IMR-90 (cell line): ENCODE measurements around the gene FAM180A. TPM values are rescaled to one million over a fixed set of nuclear protein-coding genes. Genes with fewer than 3 reads are reported as not detected.

Experiments
- ATAC-seq: fragments of 200-7000 bp; cut with Tn5 transposase; 2 replicates; pipeline ENCODE4 v1.9.1; 2020; ENCODE audit warnings: low read depth, mild to moderate bottlenecking, moderate library complexity
- BruUV-seq: library from RNA; stranded (reverse); fragments of 400-500 nt; replicated peaks from 2 replicates; lab custom pipeline; 2021; lab: Mats Ljungman, UMichigan
- CTCF ChIA-PET: fragments of 300-600 bp; formaldehyde crosslinking; extraction: SDS; loops from one replicate; lab custom pipeline; 2021; ENCODE audit warnings: antibody characterized with exemption; lab: Yijun Ruan, JAX
- POLR2A ChIA-PET: fragments of 300-600 bp; sonication (Branson Sonifier 250); formaldehyde crosslinking; loops from one replicate; lab custom pipeline; 2022; ENCODE audit warnings: antibody characterized with exemption; ENCODE audit not compliant: unreplicated experiment; lab: Charles Lee
- DNase-seq: peaks from one replicate; pipeline ENCODE4 v3.0.0; 2013
- H2AFZ ChIP-seq: replicated peaks from 2 replicates; pipeline ENCODE3; 2013; ENCODE audit warnings: low read length, mild to moderate bottlenecking; ENCODE audit not compliant: poor library complexity
- H2AK5ac ChIP-seq: 2 replicates; pipeline ENCODE4 v1.6.1; 2013; ENCODE audit warnings: low read depth, low read length, inconsistent platforms
- H2AK9ac ChIP-seq: replicated peaks from 2 replicates; pipeline ENCODE3; 2013; ENCODE audit warnings: mild to moderate bottlenecking, low read depth, low read length, moderate library complexity; ENCODE audit not compliant: poor library complexity
- H2BK120ac ChIP-seq: 2 replicates; pipeline ENCODE4 v1.6.1; 2013; ENCODE audit warnings: low read depth, low read length, inconsistent platforms
- H2BK15ac ChIP-seq: 3 replicates; pipeline ENCODE4 v1.6.1; 2013; ENCODE audit warnings: low read depth, low read length, inconsistent platforms
- H2BK20ac ChIP-seq: 2 replicates; pipeline ENCODE4 v1.6.1; 2013; ENCODE audit warnings: low read depth, mild to moderate bottlenecking, inconsistent platforms, low read length, moderate library complexity
- H2BK5ac ChIP-seq: 2 replicates; pipeline ENCODE4 v1.6.1; 2013; ENCODE audit warnings: mild to moderate bottlenecking, low read depth, low read length, inconsistent platforms; ENCODE audit not compliant: poor library complexity, severe bottlenecking
- H3K14ac ChIP-seq: replicated peaks from 2 replicates; pipeline ENCODE4 v1.6.1; 2013; ENCODE audit warnings: low read depth, low read length, inconsistent platforms
- H3K18ac ChIP-seq: 2 replicates; pipeline ENCODE4 v1.6.1; 2013; ENCODE audit warnings: low read depth, low read length, control low read depth
- H3K23ac ChIP-seq: 2 replicates; pipeline ENCODE4 v1.6.1; 2013; ENCODE audit warnings: low read depth, low read length, inconsistent platforms
- H3K27ac ChIP-seq: 2 replicates; pipeline ENCODE4 v1.5.1; 2013; ENCODE audit warnings: mild to moderate bottlenecking, control low read depth, low read length; ENCODE audit not compliant: insufficient read depth
- H3K27me3 ChIP-seq: 2 replicates; pipeline ENCODE4 v1.6.1; 2013; ENCODE audit warnings: low read length; ENCODE audit not compliant: control insufficient read depth, insufficient read depth
- H3K36me3 ChIP-seq: 2 replicates; pipeline ENCODE4 v1.6.1; 2013; ENCODE audit warnings: low read length, mixed read lengths; ENCODE audit not compliant: control insufficient read depth, insufficient read depth
- H3K4ac ChIP-seq: 2 replicates; pipeline ENCODE4 v1.6.1; 2013; ENCODE audit warnings: low read depth, low read length, inconsistent platforms
- H3K4me1 ChIP-seq: 2 replicates; pipeline ENCODE4 v1.6.1; 2013; ENCODE audit warnings: low read length, mixed read lengths; ENCODE audit not compliant: control insufficient read depth, insufficient read depth
- H3K4me2 ChIP-seq: 2 replicates; pipeline ENCODE4 v1.6.1; 2013; ENCODE audit warnings: low read depth, mild to moderate bottlenecking, control low read depth, low read length, moderate library complexity
- H3K4me3 ChIP-seq: 2 replicates; pipeline ENCODE4 v1.5.1; 2013; ENCODE audit warnings: low read depth, mild to moderate bottlenecking, control low read depth, low read length, moderate library complexity; ENCODE audit not compliant: insufficient read depth
- H3K56ac ChIP-seq: 2 replicates; pipeline ENCODE4 v1.6.1; 2013; ENCODE audit warnings: low read length, inconsistent platforms; ENCODE audit not compliant: insufficient read depth; ENCODE audit errors: extremely low read depth
- H3K79me1 ChIP-seq, 2 experiments: 2 replicates each; pipeline ENCODE4 v1.6.1; 2013; ENCODE audit warnings: low read length in 2 of 2, inconsistent platforms in 1 of 2, low read depth in 1 of 2
- H3K9ac ChIP-seq: 2 replicates; pipeline ENCODE4 v1.6.1; 2013; ENCODE audit warnings: low read depth, low read length, control low read depth
- H3K9me1 ChIP-seq: 2 replicates; pipeline ENCODE4 v1.6.1; 2013; ENCODE audit warnings: low read length, inconsistent platforms; ENCODE audit not compliant: insufficient read depth
- H3K9me3 ChIP-seq: 2 replicates; pipeline ENCODE4 v1.6.1; 2013; ENCODE audit warnings: low read length; ENCODE audit not compliant: control insufficient read depth, insufficient read depth
- H4K20me1 ChIP-seq: 2 replicates; pipeline ENCODE4 v1.6.1; 2013; ENCODE audit warnings: low read length, inconsistent platforms; ENCODE audit not compliant: insufficient read depth
- H4K5ac ChIP-seq: 2 replicates; pipeline ENCODE4 v1.6.1; 2013; ENCODE audit warnings: mild to moderate bottlenecking, low read depth, low read length, control low read depth
- H4K8ac ChIP-seq, 2 experiments: 2 replicates each; pipeline ENCODE4 v1.6.1; 2013; ENCODE audit warnings: low read depth in 2 of 2, low read length in 2 of 2, control low read depth in 1 of 2, inconsistent platforms in 1 of 2
- H4K91ac ChIP-seq: 2 replicates; pipeline ENCODE4 v1.6.1; 2013; ENCODE audit warnings: low read depth, low read length, inconsistent platforms; ENCODE audit not compliant: insufficient read depth
- CHD1 ChIP-seq: IDR thresholded peaks from 2 replicates; pipeline ENCODE4 v1.6.1; 2012; ENCODE audit warnings: low read depth, low read length, improper control_type of control experiment
- CTCF ChIP-seq: conservative IDR thresholded peaks from 2 replicates; pipeline ENCODE4 v1.5.1; 2012; ENCODE audit warnings: mild to moderate bottlenecking, low read depth, low read length, improper control_type of control experiment
- ELK1 ChIP-seq: fragments of 150-350 bp; IDR thresholded peaks from 2 replicates; pipeline ENCODE4 v1.6.1; 2016; ENCODE audit warnings: low read depth, mild to moderate bottlenecking, low read length, moderate library complexity, borderline replicate concordance
- RAD21 ChIP-seq: IDR thresholded peaks from 2 replicates; pipeline ENCODE4 v1.6.1; 2012; ENCODE audit warnings: low read length, improper control_type of control experiment
- WGBS, 2 experiments: methylation state at CpG; one replicate each; pipeline versions ENCODE4 v1.1.5 to v1.1.7; 2013; ENCODE audit warnings: missing lambda C conversion rate in 2 of 2; ENCODE audit not compliant: insufficient read length in 1 of 2; ENCODE audit errors: extremely low coverage in 2 of 2; 5-methylcytosine and 5-hydroxymethylcytosine counted together
- dilution Hi-C: fragments of 300-500 bp; cut with HindIII; formaldehyde crosslinking; loops from one replicate; pipeline ENCODE4 v1.14.3; 2018; ENCODE audit warnings: low sequenced_read_pairs; ENCODE audit not compliant: unreplicated experiment
- in situ Hi-C: fragments of 300-500 bp; cut with MboI; formaldehyde crosslinking; loops from 3 replicates; pipeline ENCODE4 v1.14.3; 2019; ENCODE audit warnings: low sequenced_read_pairs, inconsistent platforms, mixed read lengths
- intact Hi-C: fragments of 100-400 bp; cut with micrococcal nuclease; formaldehyde crosslinking; loops from 2 replicates; pipeline ENCODE4 v1.10.0; 2022
- polyA plus RNA-seq, 3 experiments: library from polyadenylated mRNA; depleted of rRNA; stranded (reverse); fragments of >200 nt; gene quantifications; 2 replicates each; pipeline ENCODE4 v1.2.3, GENCODE V29; 2012; ENCODE audit warnings: low replicate concordance in 1 of 3
- total RNA-seq: library from RNA; depleted of rRNA; stranded (reverse); fragments of >200 nt; gene quantifications from 2 replicates; pipeline ENCODE4 v1.2.3, GENCODE V29; 2012

FAM180A gene
- total and polyA plus RNA-seq, 2 of the 4 experiments (the other 2 are of a cell fraction), result 1.3 to 2.0 TPM

- Histone ChIP-seq H3K79me1 (no peaks in the 10 kb centered on the region), H2BK5ac (no peak overlapping the region), H3K4ac (no peak overlapping the region), H3K14ac (no peak overlapping the region), H3K27me3 (no peaks in the 10 kb centered on the region; the same call in 1 of the 2 replicates), H2AK9ac (no peak overlapping the region), H3K9ac (no peak overlapping the region), H4K8ac (no peak overlapping the region), H3K4me1 (no peaks in the 10 kb centered on the region), H4K91ac (no peak overlapping the region), H2AFZ (peak overlapping the region; percentile 10), H3K18ac (no peak overlapping the region), H2BK15ac (no peak overlapping the region), H2AK5ac (no peak overlapping the region), H3K9me1 (no peaks in the 10 kb centered on the region), H2BK20ac (no peak overlapping the region), H2BK120ac (no peak overlapping the region), H3K56ac (no peak overlapping the region), H4K5ac (no peak overlapping the region), H3K36me3 (no peaks in the 10 kb centered on the region), H3K9me3 (no peaks in the 10 kb centered on the region), H3K23ac (no peak overlapping the region), H3K4me2 (no peak overlapping the region), H4K20me1 (no peaks in the 10 kb centered on the region), H3K4me3 (no peak overlapping the region), H3K27ac (no peak overlapping the region)
- dilution Hi-C loops, result no loop called here
- ATAC-seq (no peak), DNase-seq (no peak)
- intact Hi-C loops, result no loop called here
- 92% methylated on average over 13 of the region's 30 CpGs; no CpG with 5 or more reads in 1 of the 2 experiments for WGBS, 2 experiments
- in situ Hi-C loops, result no loop called here
- ChIA-PET CTCF (interaction anchor here (0.6 kb wide), 1 partner anchor 14 kb away, joined by 3 read pairs; no protein-coding TSS in a partner anchor), POLR2A (no interaction called here)
- TF ChIP-seq ELK1 (no peak), CHD1 (no peak), RAD21 (no peak), CTCF (no peak)
- BruUV-seq, result no TSS peak
These were observed 21.5 kb downstream of the FAM180A start for GRCh38 chr7:135726911-135727673.
